ENCODE data around the gene BBS1.

DNA sequence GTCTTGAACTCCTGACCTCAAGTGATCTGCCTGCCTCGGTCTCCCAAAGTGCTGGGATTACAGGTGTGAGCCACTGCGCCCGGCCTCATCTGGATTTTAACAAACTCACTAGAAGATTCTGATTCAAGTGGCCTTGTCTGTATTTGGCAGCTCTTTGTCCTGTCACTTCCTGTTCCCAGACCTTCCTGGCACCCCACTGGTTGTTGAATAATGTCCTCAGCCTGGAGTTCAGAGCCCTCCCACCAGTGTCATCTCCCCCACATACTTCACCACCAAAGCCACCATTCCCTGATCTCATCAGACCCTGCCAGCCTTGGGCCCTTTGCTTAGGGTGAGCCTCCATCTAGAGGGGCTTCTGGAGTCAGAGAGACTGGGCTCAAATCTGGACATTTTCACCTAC is 40.4 kb upstream of the BBS1 start:
- TF ChIP-seq POLR2A (IDR thresholded peaks at IDR 0.05; ENCODE audit: borderline replicate concordance, extremely low read depth, insufficient read depth, insufficient read length) (no peak), RAD21 (IDR thresholded peaks at IDR 0.05; ENCODE audit: low read depth) (no peak), JUND (IDR thresholded peaks at IDR 0.05) (no peak), YY1 (IDR thresholded peaks at IDR 0.05; ENCODE audit: extremely low read depth, insufficient replicate concordance, low read depth, low read length) (no peak), EZH2phosphoT487 (IDR thresholded peaks at IDR 0.05; ENCODE audit: borderline replicate concordance) (no peak), POLR2AphosphoS5 (IDR thresholded peaks at IDR 0.05; ENCODE audit: low read depth, low read length) (no peak), EZH2 (IDR thresholded peaks at IDR 0.05) (no peak), ELF1 (IDR thresholded peaks at IDR 0.05; ENCODE audit: borderline replicate concordance, low read depth) (no peak)
- TF ChIP-seq, protein P1, sequence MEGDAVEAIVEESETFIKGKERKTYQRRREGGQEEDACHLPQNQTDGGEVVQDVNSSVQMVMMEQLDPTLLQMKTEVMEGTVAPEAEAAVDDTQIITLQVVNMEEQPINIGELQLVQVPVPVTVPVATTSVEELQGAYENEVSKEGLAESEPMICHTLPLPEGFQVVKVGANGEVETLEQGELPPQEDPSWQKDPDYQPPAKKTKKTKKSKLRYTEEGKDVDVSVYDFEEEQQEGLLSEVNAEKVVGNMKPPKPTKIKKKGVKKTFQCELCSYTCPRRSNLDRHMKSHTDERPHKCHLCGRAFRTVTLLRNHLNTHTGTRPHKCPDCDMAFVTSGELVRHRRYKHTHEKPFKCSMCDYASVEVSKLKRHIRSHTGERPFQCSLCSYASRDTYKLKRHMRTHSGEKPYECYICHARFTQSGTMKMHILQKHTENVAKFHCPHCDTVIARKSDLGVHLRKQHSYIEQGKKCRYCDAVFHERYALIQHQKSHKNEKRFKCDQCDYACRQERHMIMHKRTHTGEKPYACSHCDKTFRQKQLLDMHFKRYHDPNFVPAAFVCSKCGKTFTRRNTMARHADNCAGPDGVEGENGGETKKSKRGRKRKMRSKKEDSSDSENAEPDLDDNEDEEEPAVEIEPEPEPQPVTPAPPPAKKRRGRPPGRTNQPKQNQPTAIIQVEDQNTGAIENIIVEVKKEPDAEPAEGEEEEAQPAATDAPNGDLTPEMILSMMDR (IDR thresholded peaks at IDR 0.05 in 2 of 3, conservative IDR thresholded peaks at IDR 0.05 in 1 of 3; ENCODE audit: borderline replicate concordance in 1 of 3, insufficient read depth in 1 of 3, low read depth in 2 of 3, low read length in 2 of 3): no peak
- TF ChIP-seq, protein P2, sequence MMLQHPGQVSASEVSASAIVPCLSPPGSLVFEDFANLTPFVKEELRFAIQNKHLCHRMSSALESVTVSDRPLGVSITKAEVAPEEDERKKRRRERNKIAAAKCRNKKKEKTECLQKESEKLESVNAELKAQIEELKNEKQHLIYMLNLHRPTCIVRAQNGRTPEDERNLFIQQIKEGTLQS (IDR thresholded peaks at IDR 0.05): no peak
- TF ChIP-seq, protein P3, sequence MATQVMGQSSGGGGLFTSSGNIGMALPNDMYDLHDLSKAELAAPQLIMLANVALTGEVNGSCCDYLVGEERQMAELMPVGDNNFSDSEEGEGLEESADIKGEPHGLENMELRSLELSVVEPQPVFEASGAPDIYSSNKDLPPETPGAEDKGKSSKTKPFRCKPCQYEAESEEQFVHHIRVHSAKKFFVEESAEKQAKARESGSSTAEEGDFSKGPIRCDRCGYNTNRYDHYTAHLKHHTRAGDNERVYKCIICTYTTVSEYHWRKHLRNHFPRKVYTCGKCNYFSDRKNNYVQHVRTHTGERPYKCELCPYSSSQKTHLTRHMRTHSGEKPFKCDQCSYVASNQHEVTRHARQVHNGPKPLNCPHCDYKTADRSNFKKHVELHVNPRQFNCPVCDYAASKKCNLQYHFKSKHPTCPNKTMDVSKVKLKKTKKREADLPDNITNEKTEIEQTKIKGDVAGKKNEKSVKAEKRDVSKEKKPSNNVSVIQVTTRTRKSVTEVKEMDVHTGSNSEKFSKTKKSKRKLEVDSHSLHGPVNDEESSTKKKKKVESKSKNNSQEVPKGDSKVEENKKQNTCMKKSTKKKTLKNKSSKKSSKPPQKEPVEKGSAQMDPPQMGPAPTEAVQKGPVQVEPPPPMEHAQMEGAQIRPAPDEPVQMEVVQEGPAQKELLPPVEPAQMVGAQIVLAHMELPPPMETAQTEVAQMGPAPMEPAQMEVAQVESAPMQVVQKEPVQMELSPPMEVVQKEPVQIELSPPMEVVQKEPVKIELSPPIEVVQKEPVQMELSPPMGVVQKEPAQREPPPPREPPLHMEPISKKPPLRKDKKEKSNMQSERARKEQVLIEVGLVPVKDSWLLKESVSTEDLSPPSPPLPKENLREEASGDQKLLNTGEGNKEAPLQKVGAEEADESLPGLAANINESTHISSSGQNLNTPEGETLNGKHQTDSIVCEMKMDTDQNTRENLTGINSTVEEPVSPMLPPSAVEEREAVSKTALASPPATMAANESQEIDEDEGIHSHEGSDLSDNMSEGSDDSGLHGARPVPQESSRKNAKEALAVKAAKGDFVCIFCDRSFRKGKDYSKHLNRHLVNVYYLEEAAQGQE (IDR thresholded peaks at IDR 0.05; ENCODE audit: low read depth): no peak
- TF ChIP-seq, protein P4, sequence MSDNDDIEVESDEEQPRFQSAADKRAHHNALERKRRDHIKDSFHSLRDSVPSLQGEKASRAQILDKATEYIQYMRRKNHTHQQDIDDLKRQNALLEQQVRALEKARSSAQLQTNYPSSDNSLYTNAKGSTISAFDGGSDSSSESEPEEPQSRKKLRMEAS (IDR thresholded peaks at IDR 0.05): no peak
